ENCODE data around the gene SIAH3.

- TF ChIP-seq CTCF (IDR thresholded peaks at IDR 0.05) (no peak), POLR2A (IDR thresholded peaks at IDR 0.05) (no peak)
Observed at GRCh38 chr13:45825387-45825650, 26.2 kb downstream of the SIAH3 start.

Data from right lobe of liver (tissue), 4 donors.